HG03095 (cell line): Measurements from ENCODE around the gene DYSF.
"Not testable (repeated sequence)": the region's sequence is repeated elsewhere in the genome, so short reads cannot be mapped to it uniquely, and the experiment has no call there.

Experiments used
- ATAC-seq: cut with Tn5 transposase; IDR thresholded peaks from one replicate; pipeline ENCODE4 v1.9.1; 2021; ENCODE audit warnings: moderate library complexity; ENCODE audit not compliant: unreplicated experiment

Gene DYSF

DNA sequence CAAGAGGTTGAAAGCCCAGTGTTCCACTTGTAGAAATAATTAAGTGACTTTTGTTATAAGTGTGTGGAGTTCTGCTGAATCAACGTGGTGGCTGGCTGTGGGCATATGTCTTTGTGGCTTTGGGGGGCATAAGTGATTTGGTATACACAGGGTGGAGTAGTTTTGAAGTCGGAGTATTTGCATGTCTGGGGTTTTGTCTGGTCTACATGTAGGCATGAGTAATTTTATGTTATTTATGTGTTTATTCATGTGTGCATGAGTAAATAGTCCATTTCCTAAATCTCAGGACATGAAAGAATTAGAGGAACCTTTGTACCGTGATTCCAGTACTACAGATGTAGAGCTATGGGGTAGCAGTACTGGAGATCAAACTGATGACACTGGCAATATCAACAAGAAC, 179.7 kb downstream of the DYSF start:
- ATAC-seq = no peak

DNA sequence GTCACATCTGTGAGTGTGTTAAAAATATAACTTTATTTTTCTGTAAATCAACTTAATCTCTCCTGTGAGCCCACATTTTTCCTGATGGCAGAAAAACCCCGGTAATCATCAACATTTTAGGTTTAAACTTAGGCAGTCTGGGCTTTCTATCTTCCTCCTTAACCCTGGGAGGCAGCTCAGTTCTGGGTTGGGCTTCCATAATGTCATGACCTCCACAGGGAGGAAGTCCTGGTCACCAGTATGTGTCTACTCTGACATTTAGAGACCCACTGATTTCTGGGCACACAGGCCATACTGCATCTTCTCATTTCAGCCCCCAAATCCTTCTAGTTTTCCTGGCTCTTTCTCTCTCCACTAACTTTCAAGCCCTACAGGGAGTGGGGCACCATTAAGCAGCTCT, 181.2 kb downstream of the DYSF start:
- ATAC-seq = no peak

DNA sequence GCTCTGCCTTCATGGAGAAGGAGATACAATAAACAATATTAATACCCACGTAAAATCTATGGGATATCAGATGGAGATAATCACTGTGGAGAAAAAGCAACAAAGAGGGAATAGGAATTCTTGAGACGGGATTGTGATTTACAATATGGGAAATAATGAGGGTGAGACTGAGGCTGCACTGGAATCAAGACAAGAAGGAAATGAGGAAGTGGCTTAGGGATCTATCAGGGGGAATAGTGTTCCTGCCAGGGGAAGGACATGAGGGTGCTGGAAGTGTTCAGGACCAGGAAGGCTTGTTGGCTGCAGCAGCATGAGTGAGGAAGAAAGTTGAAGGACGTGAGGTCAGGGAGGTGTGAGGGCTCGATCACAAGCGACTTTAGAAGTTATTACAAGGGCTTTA, 182.4 kb downstream of the DYSF start:
- ATAC-seq = no peak

DNA sequence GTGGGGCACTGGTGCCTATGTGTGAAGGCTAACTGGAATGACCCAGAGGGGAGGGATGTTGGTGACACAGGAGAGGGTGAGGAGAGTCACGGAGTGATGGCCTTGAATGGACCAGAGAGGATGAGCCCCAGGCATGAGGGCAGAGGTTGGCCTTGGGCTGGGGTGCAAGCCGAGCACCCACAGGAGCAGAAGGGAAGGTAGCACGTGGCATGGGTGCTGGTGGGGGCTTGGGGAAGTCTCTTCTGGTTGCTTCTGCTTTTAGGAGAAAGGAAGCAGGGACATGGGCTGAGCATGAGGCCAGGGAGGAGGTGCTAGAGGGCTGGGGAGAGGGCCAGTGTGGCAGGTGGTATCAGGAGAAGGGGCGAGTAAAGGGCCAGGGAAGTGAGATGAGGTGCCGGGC, 183.8 kb downstream of the DYSF start:
- ATAC-seq = no peak

DNA sequence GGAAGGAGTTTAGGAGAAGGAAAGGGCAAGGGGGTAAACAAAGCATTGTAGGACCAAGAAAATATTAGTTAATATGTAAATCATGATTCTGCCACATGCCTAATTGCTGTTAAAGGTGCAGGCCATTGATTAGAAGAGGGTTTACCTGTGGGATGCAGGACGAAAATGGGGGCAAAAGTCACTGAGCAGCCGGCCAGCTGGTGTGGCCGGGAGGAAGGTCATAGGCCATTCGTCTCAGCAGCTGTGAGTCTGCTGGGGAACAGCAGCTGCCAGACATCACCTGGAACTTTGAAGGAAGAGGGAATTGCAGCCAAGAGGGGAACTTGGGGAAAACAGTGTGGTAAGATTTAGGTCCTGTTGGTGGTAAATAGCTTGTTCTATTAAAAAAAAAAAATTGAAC, 184.4 kb downstream of the DYSF start:
- ATAC-seq = no peak

DNA sequence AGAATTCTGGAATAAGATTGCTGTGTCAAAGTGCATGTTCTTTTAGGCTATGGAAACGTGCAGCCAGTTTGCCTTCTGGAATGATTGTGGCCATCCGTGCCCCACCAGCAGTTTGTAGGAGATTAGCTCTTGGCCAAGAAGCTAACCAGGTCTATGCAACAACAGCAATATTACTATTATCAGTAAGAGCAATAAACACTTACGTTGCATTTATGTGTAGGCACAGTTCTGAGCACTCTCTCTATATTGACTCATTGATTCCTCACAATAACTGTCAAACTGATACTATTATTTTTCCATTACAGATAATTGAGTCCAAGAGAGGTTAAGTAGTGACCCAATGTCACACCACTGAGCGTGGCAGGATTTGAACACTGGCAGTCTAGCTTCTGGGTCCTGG, 186.4 kb downstream of the DYSF start:
- ATAC-seq = no peak

DNA sequence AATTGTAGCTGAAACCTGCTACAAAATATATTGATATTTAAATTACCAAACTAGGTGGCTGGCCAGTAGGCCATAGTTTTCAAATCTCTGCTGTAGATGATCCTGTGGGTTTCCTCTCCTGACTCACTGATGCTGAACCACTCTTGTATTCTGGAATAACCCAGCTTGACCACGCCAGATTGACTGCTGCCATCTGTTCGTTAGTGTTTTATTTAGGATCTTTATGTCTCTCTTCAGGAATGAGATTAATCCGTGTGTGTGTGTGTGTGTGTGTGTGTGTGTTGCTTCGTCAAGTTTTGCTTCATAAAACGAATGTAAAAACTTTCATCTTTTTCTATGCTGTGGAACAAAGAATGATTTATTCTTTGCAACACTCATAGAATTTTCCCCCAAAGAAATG, 187.1 kb downstream of the DYSF start:
- ATAC-seq = no peak

DNA sequence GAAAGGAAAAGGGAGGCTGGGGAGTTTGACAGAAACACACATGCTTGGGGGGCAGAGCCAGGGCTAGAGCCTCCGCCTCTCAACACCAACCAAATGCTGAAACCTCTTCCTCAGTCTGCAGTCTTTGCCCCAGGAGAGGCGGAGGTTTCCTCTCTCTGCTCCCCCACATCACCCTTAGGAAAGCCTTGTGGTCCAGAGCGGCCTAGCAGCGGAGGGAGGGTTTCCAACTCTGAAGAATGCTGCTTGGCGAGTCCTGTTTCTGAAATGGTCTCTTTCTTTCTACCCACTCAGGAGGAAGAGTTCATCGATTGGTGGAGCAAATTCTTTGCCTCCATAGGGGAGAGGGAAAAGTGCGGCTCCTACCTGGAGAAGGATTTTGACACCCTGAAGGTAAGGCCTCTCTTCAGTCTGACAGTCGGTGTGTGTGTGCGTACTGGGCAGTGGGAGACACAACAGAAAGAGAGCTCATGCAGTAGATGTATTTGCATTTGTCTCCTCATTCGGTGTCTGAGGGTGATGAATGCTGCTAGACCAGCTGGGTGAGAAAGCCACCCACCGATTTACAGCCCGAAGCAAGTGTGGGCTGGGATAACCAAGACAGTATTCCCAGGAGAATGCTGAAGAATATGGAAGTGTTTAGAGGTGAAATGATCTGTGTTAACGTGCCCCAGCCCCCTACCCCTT, 190.5 kb downstream of the DYSF start:
- ATAC-seq = no peak

DNA sequence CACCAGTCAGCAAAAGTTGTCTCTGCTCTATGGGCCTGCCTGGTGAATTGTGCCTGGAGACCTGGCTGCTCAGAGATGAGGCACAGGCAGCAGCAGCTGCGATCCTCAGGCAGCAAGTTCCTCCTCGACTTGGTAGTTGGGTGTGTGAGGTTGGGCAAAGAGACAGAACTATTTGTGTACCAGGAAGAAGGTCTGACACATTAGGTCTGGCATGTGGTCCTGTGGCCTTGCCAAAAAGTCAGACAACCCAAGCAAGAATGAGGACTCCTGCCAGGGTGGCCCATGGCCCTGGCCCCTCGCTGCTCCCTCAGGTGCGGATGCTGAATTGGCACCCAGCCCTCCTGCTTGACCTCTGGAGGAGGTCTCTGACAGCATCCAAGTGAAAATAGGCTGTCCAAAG, 192.7 kb downstream of the DYSF start:
- ATAC-seq = no peak

DNA sequence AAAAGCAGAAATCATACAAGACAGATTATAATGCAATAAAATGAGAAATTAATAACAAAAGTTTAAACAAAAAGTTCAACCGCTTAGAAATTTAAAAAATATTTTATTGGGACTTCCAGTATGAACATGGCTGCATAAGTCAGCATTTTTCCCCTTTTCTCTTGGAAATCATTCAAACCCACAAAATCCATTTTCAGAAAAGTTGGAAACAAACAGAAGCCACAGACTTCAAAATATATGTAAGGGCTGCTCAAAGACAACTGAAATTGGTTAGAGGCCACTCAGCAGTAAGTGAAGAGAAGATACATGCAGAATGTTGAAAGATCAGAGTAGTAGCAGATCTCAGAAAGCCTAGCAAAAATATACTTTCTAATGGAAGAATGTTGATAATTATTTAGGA, 194.0 kb downstream of the DYSF start:
- ATAC-seq = no peak

DNA sequence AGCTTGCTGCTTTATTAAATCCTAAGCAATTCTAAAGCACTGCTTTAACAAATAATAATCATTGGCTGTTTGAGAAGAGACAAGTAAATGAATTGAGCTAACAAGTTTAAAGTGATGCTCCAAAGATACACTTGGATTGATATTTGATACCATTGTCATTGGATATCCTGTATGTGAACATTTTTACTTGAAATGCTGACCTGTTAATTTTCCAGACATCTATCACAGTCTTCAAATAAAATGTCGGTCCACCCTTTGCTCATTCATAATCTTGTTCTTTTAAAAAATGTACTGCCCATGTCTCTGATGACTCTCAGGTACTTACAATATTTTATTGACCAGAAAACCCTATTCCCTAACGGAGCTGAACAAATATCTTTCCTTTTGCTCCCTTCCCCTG, 202.1 kb downstream of the DYSF start:
- ATAC-seq = no peak

DNA sequence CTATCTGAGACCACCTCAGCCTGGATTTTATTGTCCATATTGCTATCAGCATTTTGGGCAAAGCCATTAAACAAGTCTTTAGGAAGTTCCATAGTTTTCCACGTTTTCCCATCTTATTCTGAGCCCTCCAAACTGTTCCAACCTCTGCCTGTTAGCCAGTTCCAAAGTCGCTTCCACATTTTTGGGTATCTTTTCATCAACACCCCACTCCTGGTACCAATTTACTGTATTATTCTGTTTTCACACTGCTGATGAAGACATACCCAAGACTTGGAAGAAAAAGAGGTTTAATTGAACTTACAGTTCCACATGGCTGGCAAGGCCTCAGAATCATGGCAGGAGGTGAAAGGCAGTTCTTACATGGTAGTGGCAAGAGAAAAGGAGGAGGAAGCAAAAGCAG, 204.9 kb downstream of the DYSF start:
- ATAC-seq = not testable (repeated sequence)

DNA sequence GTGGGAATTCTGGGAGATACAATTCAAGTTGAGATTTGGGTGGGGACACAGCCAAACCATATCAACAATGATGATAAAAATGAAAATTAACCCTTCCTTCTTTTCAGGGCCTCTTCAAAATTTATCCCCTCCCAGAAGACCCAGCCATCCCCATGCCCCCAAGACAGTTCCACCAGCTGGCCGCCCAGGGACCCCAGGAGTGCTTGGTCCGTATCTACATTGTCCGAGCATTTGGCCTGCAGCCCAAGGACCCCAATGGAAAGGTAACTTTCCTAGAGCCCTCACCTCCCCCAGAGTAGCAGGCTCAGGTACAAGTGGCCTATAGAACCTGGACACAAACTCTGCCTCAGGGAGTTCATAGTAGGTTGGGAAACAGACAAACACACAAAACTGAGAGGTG, 205.4 kb downstream of the DYSF start:
- ATAC-seq = no peak

DNA sequence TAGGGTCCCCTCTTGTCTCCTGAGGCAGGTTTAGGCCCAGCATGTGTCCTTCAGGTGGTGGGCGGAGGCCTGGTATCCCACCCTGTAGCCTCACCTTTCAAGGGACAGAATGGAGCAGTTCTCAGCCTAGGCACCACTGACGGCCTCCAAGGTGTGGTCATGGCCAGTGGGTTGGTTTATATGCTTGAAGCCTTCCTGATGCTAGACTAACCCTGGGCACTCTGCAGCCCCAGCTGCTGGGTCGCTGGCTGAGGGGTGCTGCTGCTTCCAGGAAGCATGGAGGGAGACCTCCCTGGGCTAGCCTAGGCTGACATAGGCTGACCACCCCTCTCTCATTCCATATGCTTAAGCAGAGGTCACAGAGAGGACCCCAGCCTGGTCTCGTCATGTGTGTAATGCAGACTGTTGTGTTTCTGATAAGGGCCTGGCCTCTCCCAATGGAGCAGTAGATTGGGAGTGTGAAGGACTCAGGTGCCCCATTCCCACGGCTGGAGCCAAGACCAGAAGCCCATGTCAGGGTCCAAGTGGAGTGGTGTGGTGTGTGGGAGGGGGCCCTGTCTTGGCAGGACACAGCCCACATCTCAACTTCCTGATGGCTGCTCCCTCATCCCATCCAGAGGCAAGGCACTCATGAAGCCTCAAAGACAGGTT, 206.6 kb downstream of the DYSF start:
- ATAC-seq = no peak

DNA sequence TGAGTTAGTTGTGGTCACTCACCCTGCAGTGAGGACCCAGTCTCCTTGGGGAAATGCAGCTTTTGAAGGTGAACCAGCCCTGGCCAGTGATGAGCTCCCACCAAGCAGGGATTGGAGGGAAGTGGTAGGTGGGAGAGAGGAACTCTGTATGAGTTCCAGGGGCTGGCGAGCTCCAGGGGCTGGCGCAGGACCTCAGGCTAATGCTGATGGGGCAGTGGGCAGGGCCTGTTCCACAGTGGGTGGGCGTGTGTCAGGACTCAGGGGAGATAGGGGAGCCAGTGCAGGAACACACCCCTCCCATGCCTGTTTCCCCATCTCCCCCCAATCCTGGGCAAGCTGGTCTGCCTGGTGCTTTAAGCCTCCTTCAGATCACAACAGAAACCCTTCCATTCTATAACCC, 208.4 kb downstream of the DYSF start:
- ATAC-seq = no peak

DNA sequence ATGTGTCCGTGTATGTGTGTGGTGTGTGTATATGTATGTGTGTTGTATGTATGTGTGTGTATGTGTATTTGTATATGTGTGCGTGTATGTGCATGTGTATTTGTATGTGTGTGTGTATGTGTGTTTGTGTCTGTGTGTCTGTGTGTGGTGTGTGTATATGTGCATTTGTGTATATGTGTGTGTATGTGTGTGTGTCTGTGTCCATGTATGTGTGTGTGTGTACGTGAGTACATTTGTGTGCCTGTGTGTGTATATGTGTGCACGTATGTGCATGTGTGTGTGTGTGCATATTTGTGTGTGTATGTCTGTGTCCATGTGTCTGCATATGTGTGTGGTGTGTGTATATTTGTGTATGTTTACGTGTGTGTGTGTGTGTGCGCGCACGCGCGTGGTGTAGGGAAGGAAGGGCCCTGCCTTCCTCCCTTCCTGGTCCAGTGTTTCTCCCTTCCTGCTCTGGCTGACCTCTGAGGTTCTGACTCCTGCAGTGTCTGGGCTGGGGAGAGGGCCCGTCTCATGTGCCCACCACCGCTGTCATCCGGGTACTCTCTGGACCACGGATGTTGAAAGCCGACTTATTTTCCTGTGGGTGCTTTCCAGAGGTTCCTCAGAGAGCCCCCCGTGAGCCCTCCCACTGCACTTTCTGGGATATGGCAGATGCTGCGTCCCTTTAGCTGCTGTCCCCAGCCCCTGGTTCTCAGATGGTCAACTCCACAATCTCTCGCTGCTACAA, 209.5 kb downstream of the DYSF start:
- ATAC-seq = no peak

DNA sequence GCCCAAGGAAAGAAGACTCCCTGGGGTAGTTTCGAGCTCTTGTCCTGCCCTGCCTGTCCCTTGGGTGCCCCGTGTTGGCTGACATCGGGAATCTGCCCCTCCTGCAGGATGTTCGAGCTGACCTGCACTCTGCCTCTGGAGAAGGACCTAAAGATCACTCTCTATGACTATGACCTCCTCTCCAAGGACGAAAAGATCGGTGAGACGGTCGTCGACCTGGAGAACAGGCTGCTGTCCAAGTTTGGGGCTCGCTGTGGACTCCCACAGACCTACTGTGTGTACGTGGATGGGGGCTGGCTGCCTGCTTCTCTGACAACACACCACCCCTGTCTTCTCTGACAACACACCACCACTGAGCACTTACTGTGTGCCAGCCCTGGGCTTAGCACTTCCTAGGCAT, 210.8 kb downstream of the DYSF start:
- ATAC-seq = no peak

DNA sequence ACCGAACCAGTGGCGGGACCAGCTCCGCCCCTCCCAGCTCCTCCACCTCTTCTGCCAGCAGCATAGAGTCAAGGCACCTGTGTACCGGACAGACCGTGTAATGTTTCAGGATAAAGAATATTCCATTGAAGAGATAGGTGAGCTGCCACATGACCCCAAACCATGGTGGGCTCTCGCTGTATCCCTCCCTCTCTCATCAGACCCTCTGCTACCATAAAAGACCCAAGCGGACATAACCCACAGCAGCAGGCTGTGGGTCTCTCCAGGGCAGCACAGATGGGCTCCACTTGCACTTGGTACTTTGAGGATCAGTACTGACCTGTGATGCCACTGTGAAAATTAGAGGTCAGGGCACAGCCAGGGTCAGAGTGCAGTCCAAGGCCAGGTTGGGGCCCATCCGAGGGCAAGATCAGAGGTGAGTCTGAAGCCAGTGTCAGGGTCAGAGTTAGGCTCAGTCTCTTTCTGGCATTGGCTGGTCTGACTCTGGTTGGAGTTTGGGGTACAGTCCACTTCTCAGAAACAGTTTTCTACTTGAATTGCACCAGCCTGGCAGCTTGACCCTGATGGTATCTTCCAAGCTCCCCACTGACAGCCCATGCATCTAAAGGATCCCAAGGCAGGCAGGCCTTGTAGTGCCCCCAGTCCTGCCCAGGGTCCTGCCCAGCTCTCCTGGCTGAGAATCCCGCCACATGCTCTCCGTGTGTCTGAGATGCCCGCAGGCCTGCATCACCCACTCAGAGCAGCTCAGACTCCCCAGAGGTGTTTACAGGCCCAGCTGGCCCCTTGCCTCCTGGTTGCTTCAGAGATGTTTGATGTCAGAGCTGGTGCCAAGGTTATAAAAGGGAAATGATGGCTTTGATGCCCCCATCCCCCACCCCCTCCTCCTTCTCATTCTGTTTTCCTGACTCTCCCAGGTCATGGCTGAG, 212.1 kb downstream of the DYSF start:
- no peak for ATAC-seq

DNA sequence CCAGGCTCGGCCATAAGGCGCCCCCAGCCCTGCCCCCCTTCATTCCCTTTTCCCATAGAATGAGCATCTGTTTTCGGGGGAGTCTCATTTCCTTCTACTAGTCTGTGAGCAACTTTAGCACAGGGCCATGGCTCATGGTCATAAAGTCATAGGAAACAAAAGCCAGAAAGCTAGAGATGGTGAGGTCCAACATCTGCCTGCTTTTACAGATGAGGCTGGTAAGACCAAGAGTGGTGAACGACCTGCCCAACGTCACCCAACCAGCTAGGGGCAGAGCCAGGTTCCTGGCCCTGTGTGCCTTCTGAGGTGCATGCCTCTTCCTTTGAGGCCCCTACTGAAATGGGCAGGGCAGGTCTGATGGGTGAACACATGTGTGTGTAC, 212.7 kb downstream of the DYSF start:
- ATAC-seq = no peak

DNA sequence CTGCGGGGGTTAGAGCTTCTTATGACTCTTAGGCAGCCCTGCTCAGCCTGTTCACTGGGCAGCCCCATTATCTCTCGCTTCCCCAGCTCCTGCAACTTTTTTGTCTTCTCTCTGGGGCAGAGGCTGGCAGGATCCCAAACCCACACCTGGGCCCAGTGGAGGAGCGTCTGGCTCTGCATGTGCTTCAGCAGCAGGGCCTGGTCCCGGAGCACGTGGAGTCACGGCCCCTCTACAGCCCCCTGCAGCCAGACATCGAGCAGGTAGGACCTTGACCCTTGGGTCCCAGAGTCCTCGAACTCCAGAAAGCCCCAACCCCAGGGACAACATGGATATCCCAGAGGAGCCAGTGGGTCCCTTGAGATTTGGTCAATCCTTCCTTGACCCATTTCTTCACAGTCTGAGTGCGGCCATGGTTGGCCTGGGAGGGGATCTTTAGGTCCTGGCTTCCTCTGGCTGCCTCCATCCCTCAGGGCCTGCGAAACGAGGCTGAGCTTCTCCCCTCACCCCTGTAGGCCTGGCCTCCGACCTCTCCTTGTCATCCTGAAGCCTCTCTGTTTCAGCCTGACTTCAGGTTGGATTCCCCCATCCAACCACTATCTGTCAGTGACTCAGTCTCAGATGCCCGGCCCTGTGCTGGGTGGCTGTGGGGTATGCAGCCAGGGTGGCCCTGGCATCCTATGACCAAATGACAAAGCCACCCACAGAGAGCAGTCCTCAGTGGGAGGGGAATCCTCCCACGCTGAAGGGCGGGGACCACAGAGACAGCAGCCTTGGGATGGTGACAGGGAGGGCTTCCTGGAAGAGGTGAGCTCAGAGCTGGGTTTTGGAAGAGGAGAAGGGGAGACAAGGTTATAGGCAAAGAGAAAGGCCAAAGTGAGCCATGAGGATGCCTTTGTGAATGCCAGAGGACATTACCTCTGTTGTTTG, 214.2 kb downstream of the DYSF start:
- no peak for ATAC-seq
